HG02759 (cell line): ENCODE data around the gene MAPK1.
"Not testable (repeated sequence)": the region's sequence is repeated elsewhere in the genome, so short reads cannot be mapped to it uniquely, and the experiment has no call there.

Experiments
- ATAC-seq: cut with Tn5 transposase; IDR thresholded peaks from one replicate; pipeline ENCODE4 v1.9.1; 2021; ENCODE audit warnings: mild to moderate bottlenecking, moderate library complexity; ENCODE audit not compliant: unreplicated experiment

MAPK1 gene

DNA sequence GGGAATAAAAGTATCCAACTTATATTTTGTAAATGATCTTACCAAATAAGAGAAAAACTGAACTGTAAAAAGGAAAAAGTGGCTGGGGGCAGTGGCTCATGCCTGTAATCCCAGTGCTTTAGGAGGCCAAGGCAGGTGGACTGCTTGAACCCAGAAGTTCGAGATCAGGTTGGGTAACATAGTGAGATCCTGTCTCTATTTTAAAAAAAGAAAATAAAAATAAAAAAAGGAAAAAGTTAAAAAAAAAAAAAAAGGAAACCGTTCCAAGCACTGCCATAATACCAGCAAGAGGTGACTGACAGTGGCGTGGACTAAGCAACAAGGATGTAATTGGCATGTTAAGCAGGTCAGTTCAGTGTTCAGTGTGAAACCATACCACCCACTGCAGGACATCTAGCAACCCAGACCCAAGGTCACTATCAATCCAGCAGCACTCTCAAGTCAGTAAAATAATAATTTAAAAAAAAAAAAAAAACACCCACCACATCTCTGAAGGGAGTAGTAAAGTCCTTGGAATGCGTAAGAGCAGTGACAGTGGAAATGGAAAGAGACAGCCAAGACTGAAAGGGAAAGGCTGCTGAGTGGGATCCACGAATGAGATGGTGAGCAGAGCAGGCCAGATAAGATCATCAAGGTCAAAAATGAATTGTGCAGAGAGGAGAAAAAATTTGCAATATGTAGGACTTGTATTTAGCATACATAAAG, 43.6 kb downstream of the MAPK1 start:
- ATAC-seq = no peak

DNA sequence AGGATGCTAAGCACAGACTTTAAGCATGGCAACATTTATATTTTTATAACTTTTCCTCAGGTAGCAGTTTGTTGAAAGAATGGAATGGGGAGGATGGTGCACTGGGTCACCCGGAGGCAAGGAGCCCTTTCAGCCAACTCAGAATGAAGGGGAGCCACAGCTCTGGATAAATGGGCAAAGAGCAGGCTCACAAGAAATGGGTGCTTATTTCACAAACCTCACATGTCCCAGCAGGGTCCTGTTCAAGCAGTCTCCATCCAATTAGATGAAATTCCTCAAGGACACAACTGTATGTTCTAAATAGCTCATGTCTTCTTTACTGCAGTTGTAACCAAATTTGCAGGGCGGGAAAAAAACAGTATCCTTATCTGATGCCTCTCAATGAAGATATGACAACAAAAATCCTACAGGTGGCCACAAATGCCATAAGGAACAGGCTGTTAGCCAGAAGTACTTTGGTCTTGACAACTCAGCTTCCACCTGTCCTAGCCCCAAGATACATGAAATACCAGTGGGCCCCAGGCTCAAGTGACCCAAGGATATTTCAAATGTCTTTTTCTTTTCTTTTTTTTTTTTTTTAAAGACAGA, 48.2 kb downstream of the MAPK1 start:
- ATAC-seq = no peak

DNA sequence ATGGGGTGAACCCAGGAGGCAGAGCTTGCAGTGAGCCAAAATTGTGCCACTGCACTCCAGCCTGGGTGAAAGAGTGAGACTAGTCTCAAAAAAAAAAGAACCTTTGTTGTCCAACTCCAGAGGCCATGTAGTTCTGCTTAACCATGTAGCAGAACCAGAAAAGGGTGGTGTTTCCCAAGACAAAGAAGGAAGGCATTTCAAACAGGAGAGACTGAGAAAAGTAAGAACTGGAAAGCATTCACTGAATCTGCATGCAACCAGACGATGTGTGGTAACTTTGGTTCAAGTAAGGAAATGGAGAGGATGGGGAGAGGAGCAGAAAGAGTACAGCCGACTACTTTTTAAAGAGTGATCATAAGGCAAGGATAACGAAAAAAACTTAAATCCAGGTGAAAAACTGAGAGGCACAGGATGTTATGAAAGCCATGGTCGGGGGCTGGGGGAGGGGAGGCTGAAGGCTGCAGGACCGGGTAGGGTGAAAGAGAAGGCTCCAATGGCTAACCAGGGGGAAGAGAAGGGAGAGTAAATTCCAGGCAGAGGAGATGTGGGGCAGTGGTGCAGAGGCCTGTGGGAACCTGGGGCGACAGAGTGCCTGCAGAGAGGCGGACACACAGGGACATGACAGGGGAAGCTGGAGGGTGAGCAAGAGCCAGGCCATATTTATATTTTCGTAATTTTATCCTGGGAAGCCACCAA, 48.8 kb downstream of the MAPK1 start:
- ATAC-seq = no peak

DNA sequence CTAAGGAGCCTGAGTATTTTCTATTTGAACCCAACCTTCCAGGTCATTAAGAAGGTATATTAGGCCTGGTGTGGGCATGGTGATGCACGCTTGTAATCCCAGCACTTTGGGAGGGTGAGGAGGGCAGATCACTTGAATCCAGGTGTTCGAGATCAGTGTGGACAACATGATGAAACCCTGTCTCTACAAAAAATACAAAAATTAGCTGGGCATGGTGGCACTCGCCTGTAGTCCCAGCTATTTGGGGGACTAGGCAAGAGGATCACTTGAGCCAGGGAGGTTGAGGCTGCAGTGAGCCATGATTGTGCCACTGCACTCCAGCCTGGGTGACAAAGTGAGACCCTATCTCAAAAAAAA, 50.0 kb downstream of the MAPK1 start:
- not testable (repeated sequence) for ATAC-seq

DNA sequence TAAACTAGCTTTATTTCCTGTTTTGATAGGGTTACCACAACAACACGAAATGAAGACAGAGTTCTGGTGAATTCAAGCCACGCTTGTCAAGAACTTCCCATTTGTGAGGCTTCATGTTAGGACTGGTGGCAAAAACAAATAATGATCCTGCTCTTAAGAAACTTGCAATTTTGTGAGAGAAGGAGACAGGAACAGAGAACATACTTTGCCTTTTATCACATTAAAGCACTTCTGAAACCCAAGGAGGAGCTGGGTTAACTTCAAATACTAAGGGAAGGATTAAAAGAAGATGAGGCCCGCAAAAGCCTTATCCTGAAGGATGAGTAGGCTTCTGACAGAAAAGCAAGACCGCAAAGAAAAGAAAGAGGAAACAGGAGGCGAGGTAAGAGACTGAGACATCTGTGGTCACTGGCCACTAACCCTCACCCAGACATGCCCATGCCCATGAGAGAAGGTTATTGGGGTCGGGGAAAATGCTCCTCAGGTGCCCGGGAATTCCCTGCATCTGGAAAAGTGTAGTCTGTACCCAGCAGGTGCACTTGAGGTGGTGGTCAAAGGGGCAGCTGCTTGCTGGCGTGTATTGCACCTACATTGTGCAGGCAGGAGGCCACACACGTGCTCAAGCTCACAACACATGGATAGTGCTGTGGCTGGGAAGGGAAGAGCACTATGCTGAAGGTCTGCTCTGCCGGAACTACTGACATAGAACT, 50.5 kb downstream of the MAPK1 start:
- no peak for ATAC-seq

DNA sequence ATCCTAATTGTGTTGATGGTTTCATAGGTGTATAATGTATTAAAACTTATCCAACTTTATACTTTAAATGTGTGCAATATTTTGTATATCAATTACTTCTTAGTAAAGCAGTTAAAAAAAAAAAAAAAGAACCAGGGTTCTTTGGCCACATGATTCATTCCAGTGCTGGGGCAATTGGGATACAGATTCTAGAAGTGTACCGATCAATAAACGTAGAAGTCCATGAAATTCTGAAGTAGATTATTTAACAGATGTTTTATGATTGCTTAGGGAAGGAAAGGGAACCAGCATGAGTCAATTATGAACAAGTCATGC, 51.0 kb downstream of the MAPK1 start:
- ATAC-seq = no peak

DNA sequence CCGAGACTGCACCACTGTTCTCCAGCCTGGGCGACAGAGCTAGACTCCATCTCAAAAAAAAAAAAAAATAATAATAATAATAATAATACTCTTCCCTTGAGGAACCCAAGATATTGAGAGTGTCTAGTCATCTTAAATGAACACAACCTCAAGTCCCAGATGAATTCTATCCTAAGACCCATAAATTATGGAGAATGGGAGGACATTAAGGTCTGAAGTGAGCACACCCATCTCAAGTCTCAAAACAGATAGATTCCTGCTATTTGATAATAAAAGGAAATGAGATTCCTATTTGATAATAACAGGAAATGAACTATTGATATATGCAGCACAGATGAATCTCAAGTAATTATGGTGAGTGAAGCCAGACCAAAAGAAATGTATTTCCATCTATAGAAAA, 51.5 kb downstream of the MAPK1 start:
- ATAC-seq = no peak

DNA sequence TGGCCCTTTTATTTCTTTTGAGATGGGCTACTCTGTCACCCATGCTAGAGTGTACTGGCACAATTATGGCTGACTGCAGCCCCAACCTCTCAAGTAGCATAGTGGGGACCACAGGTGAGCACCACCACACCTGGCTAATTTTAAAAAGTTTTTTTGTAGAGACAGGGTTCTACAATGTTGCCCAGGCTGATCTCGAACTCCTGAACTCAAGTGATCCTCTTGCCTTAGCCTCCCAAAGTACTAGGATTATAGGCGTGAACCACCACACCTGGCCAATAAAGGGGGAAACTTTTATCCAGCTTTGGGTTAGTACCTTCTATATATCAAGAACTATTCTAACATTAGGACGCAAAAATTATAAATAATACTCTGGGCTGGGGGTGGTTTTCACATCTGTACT, 52.1 kb downstream of the MAPK1 start:
- ATAC-seq = no peak

DNA sequence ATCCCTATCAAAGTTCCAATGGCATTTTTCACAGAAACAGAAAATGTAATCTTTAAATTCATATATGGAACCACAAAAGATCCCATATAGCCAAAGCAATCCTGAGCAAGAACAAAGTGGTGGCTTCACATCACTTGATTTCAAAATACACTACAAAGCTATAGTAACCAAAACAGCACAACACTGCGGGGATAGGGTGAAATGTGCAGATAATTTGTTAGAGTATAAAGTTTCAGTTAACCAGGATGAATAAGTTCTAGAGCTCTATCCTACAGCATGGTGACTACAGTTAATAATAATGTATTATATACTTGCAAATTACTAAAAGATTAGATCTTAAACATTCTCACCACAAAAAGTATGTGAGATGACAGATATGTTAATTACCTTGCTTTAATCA, 55.5 kb downstream of the MAPK1 start:
- no peak for ATAC-seq

DNA sequence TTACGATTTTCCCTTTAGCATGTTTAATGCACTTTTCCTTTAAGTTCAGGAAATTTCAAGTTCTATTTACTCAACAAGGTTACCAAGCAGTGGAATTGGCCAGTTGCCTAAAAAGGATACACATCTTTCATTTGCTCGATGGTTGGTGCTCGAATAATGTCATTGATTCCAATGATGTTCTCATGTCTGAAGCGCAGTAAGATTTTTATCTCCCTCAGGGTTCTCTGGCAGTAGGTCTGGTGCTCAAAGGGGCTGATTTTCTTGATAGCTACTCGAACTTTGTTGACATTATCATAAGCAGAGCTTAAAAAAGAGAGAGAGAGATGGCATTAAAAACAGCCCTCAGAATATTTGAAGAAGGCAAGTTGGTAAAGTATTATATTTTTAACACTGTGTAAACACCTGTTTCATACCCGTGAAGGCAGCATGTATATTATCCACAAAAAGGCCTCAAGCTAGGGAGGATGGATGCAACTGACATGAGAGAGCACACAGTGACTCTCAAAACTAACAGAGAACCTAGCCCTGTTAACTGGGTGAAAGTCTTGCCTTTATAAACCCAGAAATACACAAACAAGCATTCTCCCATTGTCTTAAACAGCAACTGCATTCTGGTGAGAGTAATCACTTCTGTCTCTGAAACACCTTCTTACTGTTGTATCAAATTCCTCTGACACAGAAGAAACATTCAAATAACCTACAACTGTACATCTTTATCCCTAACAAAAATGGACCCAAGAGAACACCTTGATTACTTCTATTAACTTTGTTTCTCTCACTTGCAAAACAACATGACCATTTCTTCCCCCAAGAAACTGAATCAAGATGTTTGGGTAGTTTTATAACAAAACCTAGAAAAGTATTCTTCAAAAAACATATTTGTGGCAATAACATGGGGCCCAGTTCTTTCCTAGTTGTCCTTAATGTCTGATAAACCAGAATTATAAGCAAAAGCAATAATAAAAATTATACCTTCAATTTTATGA, 59.6 kb downstream of the MAPK1 start:
- ATAC-seq = no peak

DNA sequence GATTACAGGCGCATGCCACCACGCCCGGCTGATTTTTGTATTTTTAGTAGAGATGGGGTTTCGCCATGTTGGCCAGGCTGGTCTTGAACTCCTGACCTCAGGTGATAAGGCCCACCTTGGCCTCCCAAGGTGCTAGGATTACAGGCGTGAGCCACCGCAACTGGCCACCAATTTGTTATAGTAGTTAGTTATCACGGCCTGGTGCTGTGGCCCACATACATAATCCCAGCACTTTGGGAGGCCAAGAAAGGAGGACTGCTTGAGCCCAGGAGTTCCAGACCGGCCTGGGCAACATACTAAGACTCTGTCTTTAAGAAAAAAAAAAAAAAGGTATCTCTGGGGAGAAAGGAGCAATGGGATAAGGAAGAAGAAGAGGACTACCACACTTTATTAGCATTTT, 62.1 kb downstream of the MAPK1 start:
- not testable (repeated sequence) for ATAC-seq

DNA sequence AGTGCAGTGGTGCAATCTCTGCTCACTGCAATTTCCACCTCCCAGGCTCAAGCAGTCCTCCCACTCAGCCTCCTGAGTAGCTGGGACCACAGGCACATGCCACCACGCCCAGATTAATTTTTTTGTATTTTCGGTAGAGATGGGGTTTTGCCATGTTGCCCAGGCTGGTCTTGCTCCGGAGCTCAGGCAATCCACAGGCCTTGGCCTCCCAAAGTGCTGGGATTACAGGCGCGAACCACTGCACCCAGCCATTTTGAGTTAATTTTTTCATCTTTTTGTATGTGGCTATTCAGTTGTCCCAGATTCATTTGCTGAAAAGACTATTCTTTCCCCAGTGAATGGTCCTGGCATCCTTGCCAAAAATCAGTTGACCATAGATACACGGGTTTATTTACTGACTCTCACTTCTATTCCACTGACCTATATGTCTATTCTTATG, 63.6 kb downstream of the MAPK1 start:
- ATAC-seq = no peak

DNA sequence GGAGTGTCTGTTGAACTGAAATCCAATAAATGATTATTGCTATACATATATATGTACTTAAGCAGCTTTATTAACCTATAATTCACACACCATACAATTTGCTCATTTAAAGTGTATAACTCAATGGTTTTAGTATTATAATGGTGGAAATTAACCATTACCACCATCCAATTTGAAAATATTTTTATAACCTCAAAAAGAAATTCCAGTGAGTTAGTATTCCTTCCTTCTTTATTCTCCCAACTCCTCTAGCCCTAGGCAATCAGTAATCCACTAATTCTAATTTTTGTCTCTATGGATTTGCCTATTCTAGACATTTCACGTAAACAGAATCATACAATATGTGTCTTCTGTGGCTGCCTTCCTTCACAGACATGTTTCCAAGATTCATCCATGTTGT, 64.8 kb downstream of the MAPK1 start:
- ATAC-seq = no peak

DNA sequence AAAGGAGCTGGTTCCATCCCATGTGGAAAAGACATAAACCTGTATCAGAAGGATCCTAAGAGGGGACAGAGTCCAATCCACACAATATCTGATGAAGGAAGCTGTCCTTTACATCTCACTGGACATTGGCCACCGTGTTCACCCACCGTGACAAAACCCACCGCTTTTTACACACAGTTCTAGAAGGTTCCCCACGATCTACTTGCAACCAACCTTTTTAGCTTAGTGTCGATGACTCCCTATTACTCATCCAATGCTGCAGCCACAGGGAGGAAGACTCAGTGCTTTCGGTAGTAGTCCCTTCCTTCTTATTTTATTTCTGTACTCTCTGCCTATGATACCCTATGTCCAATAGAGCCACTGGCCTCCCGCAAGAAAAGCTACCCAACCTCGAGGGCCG, 65.4 kb downstream of the MAPK1 start:
- ATAC-seq = no peak

DNA sequence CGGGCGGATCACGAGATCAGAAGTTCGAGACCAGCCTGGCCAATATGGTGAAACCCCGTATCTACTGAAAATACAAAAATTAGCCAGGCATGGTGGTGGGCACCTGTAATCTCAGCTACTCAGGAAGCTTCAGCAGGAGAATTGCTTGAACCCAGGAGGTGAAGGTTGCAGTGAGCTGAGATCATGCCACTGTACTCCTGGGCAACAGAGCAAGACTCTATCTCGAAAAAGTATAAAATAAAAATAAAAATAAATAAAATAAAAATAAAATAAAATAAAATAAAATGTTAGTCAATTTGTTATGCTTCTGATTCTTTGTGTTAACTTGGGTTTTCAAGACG, 66.2 kb downstream of the MAPK1 start:
- not testable (repeated sequence) for ATAC-seq

DNA sequence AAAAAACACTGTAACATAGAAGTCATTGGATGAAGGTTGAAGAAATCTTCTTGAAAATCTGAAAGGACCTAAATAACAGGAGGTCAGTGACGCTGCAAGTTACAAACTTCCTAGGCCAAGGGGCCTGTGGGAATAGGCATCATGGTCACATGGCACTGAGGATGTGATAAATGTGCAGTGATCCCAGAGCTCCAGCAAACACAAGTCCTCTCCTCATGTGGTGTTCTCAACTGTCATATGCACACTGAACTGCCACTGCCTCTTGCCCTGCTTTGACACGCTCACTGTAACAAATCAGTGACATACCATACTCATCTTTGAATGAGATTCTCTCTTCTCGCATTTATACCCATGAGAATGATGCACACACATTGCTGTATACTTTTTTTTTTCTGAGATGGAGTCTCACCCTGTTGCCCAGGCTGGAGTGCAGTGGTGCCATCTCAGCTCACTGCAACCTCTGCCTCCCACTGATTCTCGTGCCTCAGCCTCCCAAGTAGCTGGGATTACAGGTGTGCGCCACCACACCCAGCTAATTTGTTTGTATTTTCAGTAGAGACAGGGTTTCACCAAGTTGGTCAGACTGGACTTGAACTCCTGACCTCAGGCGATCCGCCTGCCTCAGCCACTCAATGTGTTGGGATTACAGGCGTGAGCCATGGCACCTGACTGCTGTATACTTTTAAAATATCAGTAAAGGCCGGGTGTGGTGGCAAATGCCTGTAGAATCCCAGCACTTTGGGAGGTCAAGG, 66.7 kb downstream of the MAPK1 start:
- ATAC-seq = no peak

DNA sequence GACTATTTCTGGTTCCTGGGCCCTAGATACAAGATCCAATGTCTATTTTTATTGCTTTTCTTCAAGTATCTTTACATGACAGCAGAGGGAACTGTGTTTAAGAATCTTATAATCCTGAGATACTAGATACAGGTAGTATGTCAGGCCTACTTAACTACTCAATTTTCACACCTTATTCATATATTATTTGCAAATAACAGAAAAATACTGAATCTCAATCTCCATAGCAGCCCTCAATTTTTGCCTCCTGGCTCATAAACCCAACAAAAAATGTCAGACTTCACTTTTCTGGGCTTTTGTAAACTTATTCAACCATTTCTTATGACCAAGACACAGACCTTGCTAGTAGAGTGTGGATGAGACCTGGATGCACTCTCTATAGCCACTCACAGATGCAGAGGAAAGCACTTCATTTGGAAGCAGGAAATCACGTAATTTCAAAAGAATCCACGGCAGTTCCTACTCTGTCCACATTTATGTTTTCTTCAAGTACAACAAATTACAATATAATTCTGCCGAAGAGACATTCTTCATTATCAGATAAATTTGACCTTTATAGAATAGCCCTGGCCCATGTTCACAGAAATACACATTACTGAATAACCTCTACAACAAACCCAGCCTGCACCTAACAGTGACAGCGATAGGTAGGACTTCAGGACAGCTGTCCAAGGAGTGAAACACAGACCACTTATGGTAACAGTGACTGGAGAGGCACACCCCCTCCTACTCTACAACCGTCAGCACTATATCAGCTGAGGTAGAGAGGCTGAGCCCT, 69.8 kb downstream of the MAPK1 start:
- ATAC-seq = no peak

DNA sequence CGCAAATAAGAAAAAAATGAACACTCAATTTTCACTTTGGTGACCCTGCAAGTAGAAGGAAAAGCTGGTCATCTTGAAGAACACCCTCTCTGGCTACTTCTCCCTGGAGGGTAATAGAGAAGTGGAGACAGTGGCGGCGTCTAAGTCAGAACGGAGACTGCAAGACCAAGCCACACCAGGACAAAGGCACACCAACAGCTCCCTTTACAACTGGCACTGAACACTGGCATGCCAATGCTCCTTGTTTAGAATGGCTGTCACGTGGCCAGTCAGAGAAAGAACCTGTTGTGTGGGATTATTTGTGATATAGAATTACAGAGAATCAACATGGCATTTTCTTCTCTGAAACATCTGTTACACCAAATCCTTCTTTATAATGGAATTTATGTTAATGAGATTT, 70.6 kb downstream of the MAPK1 start:
- ATAC-seq = no peak

DNA sequence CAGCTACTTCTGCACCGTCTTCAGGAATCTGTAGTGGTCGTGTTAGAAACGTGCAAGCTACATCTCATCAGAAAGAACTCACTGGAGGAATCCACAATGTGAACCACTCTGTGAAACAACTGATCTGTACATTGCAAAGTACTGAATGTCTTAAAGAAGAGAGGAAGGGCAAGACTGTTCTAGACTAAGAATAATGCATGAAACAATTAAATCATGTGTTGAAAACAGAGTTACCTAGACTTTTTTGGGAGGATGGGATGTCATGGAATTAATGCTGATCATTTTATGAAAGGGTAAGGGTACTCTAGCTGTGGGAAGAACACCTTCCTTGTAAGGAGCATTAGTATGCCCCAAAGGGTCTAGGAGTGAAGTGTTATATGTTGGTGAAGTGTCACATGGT, 71.2 kb downstream of the MAPK1 start:
- no peak for ATAC-seq
